ENCODE measurements around the gene ZNF75A. TPM values are rescaled to one million over a fixed set of nuclear protein-coding genes. Genes with fewer than 3 reads are reported as not detected.

Gene ZNF75A
- total RNA-seq, 1 donor from 2014 or later = 20.9 TPM

DNA sequence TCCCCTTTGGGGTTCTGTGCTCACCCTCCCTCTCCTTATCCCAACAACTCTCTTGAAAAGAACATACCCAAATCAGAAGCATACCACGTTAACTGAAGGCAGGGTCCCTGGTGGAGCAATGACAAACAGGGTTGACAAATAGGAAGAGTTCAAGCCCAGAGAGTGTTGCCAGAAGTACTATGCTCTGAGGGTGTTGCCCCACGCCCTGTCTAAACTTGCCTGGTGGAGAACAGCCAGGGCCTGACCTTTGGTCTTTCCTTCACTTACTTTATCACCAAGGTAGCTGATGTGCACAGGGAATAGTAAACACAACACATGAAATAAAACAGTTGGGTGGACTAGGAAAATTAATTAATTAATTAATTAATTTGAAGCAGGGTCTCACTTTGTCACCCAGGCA is 23.3 kb downstream of the ZNF75A start:
- no peak for DNase-seq (ENCODE audit: low spot score)
- Mint-ChIP-seq H3K4me3 (ENCODE audit: unreplicated experiment) (no peak overlapping the region), H3K27me3 (ENCODE audit: low read depth) (no peaks in the 10 kb centered on the region), H3K4me1 (ENCODE audit: low read depth) (no peaks in the 10 kb centered on the region), H3K9me3 (ENCODE audit: low read depth) (peaks cover 26% of the 10 kb centered on the region), H3K36me3 (ENCODE audit: low read depth) (no peaks in the 10 kb centered on the region), H3K27ac (ENCODE audit: unreplicated experiment) (no peak overlapping the region)
- TF ChIP-seq CTCF (IDR thresholded peaks at IDR 0.05) = no peak

- Mint-ChIP-seq H3K9me3 (ENCODE audit: low read depth) (no peaks in the 10 kb centered on the region), H3K4me1 (ENCODE audit: low read depth) (no peaks in the 10 kb centered on the region), H3K4me3 (ENCODE audit: unreplicated experiment) (no peak overlapping the region), H3K27me3 (ENCODE audit: low read depth) (peaks cover 12% of the 10 kb centered on the region), H3K27ac (ENCODE audit: unreplicated experiment) (no peak overlapping the region), H3K36me3 (ENCODE audit: low read depth) (no peaks in the 10 kb centered on the region)
- no peak for TF ChIP-seq CTCF (IDR thresholded peaks at IDR 0.05)
- no peak for DNase-seq (ENCODE audit: low spot score)
Measured at GRCh38 chr16:3346041-3346440, 40.7 kb downstream of the ZNF75A start.

DNA sequence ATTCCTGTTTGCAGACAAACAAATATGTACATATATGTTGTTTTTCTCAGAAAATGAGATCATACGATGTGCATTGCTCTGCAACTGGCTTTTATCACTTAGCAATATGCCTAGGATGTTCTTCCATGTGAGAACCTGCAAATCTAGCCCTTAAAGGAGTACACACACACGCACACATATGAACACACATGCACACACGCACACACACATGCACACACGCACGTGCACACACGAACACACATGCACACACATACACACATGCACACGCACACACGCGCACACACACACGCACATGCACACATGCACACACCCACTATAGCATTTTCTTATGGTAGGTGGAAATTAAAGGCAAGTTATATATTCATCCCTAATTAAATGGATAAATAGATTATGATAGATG is 42.3 kb downstream of the ZNF75A start:
- Mint-ChIP-seq H3K27me3 (ENCODE audit: low read depth) (peaks cover 18% of the 10 kb centered on the region), H3K4me1 (ENCODE audit: low read depth) (no peaks in the 10 kb centered on the region), H3K9me3 (ENCODE audit: low read depth) (no peaks in the 10 kb centered on the region), H3K27ac (ENCODE audit: unreplicated experiment) (no peak overlapping the region), H3K36me3 (ENCODE audit: low read depth) (no peaks in the 10 kb centered on the region), H3K4me3 (ENCODE audit: unreplicated experiment) (no peak overlapping the region)
- no peak for DNase-seq (ENCODE audit: low spot score)
- no peak for TF ChIP-seq CTCF (IDR thresholded peaks at IDR 0.05)

DNA sequence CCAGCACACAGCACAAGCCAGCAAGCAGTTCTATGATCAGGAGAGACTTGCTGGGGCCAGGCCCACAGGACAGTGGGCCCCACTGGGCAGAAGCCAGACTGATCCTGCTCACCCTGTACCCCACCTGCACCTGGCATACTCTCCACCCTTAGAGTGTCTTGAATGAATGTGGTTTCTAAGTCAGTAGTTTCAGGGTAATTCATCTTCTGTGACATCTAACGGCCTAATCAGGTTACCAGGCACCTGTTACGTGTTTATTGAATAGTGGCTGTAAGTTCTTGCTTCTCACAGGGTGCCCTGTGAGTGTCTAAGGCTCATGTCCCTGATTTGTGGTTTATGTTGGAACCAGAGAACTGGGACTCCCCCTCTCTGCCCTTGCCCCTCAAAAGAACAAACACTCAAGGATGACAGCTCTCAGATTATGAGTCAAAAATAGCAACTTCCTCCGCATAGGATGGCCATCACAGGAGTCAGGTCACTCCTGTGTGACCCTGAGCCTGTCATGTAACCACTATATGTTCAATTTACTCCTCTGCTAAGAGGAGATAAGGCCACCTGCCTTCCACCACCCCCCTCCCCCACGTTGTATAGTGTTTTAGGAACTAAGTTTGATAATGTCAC is 43.4 kb downstream of the ZNF75A start:
- Mint-ChIP-seq H3K4me1 (ENCODE audit: low read depth) (no peaks in the 10 kb centered on the region), H3K4me3 (ENCODE audit: unreplicated experiment) (no peak overlapping the region), H3K27ac (ENCODE audit: unreplicated experiment) (no peak overlapping the region), H3K9me3 (ENCODE audit: low read depth) (no peaks in the 10 kb centered on the region), H3K36me3 (ENCODE audit: low read depth) (no peaks in the 10 kb centered on the region), H3K27me3 (ENCODE audit: low read depth) (peaks cover 19% of the 10 kb centered on the region)
- DNase-seq (ENCODE audit: low spot score) = no peak
- TF ChIP-seq CTCF (IDR thresholded peaks at IDR 0.05) = no peak

GRCh38 chr16:3349175-3349574 is 43.9 kb downstream of the ZNF75A start:
- Mint-ChIP-seq H3K27me3 (ENCODE audit: low read depth) (peaks cover 20% of the 10 kb centered on the region), H3K4me1 (ENCODE audit: low read depth) (no peaks in the 10 kb centered on the region), H3K36me3 (ENCODE audit: low read depth) (no peaks in the 10 kb centered on the region), H3K9me3 (ENCODE audit: low read depth) (no peaks in the 10 kb centered on the region), H3K27ac (ENCODE audit: unreplicated experiment) (no peak overlapping the region), H3K4me3 (ENCODE audit: unreplicated experiment) (no peak overlapping the region)
- no peak for TF ChIP-seq CTCF (IDR thresholded peaks at IDR 0.05)
- no peak for DNase-seq (ENCODE audit: low spot score)
